GM23248 (cell line): ENCODE data around the gene CASZ1.

Experiments used
- EZH2 ChIP-seq: fragments of 200-600 bp; sonication (generic); IDR thresholded peaks from 2 replicates; pipeline ENCODE4 v1.6.1; 2018; ENCODE audit warnings: antibody characterized with exemption, mild to moderate bottlenecking; ENCODE audit not compliant: insufficient read depth, poor library complexity, severe bottlenecking
- EZH2phosphoT487 ChIP-seq: fragments of 200-600 bp; sonication (generic); IDR thresholded peaks from 2 replicates; pipeline ENCODE4 v1.6.1; 2018; ENCODE audit warnings: antibody characterized with exemption, moderate library complexity, mild to moderate bottlenecking, low read depth; ENCODE audit not compliant: insufficient read depth

DNA sequence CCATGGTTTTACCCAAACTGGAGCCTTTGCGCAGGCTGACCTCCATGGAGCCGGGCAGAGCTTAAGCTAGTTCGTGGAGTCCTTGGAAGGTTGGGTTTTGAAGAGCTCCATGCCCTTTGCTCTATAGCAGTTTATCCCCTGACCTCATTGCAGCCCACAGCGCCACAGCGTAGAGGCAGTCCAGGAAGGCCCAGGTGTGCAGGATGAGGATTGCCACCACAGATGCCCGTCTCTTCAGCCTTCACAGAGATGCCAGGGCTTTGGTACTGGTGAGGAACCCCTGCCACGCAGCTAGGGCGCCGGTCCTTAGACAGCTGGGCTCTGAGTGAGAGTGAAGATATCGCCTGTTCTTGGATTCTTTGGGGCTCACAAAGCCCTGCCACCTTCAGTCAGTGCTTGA, 183.1 kb downstream of the CASZ1 start:
- TF ChIP-seq EZH2 (no peak), EZH2phosphoT487 (no peak)
